Mesenteric fat pad (tissue), 1 donor: ENCODE results near the gene LRRC28. TPM values are rescaled to one million over a fixed set of nuclear protein-coding genes. Genes with fewer than 3 reads are reported as not detected.
A peak's percentile ranks its signal among the peaks of the same experiment; 100 is the strongest.
"Not testable (repeated sequence)": the region's sequence is repeated elsewhere in the genome, so short reads cannot be mapped to it uniquely, and the experiment has no call there.

Experiments used
- DNase-seq: peaks from one replicate; pipeline ENCODE4 v3.0.0-alpha.2; 2020; ENCODE audit warnings: low spot score
- long read RNA-seq: library from polyadenylated mRNA; unstranded; transcript quantifications from one replicate; pipeline ENCODE4 v2.0.0, GENCODE V29; 2020
- total RNA-seq: library from RNA; stranded (reverse); fragmentation: NEBNext Ultra II Directional; extraction: Animal tissue kit (Norgen Biotek cat#: 25700); gene quantifications from one replicate; pipeline ENCODE4 v1.2.1, GENCODE V29; 2021
- donor health status: DM: yes; HTN: yes; CAD: no.

The LRRC28 gene
- total RNA-seq: 20.7 TPM
- long read RNA-seq, full-length matches to known transcripts: 36 of 60 reads
- long read RNA-seq, partial matches to known transcripts: 2 of 60 reads
- long read RNA-seq, other reads (novel, unspliced or antisense): 22 of 60 reads

DNA sequence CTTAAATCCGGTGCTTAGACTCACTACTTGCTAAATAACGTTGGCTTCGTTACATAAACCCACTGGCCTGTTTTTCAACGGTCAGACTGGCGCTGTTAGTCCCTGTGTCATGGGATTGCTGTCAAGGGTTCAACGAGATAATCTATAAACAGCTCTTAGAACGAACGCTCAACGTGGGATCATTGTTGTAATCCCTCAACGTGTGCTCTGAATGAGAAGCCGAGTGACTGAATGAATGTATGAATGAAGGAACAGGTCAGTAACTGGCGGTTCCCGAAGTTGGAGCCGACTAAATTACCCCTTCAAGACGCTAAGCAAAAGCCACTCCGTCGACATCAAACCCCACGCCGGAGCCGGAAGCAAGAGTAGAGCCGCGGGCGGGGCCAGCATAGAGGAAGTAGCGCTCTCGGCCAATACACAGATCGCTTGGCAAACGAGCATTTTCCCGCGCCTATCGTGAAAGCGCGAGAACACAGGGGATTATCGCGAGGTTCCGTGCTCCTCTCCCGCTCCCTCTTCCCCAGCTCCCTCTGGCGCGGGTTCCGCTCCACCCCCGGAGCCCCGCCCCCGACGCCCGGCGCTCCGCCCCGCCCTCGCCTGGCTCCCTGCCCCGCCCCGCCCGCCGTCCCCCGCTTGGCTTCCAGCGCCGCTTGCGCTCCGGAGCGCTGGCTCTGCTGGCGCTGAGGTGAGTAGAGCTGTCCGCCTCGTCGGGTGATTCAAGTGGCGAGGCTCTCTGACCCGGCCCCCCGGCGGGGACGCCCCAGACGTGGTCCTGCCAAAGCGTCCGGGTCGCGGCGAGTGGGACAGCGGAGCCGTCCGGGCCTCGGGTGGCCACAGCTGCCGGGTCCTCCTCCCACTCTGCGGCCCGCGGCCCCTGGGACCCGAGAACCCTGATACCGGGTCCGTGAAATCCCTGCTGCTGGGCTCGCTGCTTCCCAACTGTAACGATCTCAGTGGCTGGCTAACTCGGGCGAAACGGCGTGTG, at the start of gene LRRC28:
TSS of gene LRRC28 (plus strand) at position 625 of the 985 bp plus-strand sequence. CDS start 4,477 bp downstream, outside the sequence.
- DNase-seq: peak; percentile 98

DNA sequence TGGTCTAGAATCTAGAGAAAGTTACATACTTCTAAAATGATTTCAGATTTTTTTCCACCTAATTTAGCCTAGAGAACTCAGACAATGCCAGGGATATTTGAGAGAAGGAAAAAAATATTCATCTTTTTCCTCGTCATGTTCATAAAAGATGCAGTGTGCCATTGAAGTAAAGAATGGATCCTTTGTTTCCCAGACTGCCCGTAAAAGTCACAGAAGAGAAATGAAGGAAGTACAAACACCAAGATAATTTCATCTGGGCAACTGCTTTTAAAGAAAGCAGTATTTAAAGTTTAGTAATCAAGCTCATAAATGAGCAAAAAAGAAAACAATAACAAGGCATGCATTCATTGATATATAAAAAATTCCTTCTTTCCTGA, 49.1 kb upstream of the LRRC28 start:
- no peak for DNase-seq

DNA sequence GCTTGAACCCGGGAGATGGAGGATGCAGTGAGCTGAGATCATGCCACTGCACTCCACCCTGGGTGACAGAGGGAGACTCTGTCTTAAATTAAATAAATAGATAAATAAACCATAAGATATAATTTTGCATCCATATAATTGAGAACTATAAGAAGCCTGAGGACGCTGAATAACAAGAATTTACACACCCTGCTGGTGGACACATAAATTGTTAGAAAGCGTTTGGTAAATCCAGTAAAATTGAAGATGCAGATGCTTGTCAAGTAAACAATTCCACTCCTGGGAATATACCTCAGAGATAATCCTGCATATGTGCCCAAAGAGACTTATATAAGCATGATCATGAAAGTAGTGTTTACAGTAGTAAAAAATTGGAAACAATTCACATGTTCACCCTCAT, 43.6 kb upstream of the LRRC28 start:
- DNase-seq: no peak

DNA sequence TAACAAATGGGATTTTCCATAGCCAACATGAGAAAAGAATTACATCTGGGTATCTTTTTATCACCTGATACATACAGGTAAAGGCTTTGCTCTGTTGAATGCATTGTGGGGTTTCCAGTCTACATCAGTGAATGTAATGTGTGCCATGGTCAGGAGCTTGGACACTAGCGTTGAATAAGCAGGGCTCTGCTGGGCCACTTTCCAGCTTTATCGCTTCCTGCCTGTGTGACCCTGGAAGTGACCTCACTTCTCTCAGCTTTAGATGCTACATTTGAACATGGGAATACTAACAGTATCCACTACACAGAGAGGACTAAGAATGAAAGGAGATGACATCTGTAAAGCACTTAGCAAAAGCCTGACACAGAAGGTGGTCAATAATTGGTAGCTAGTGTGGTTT, 42.0 kb upstream of the LRRC28 start:
- DNase-seq: no peak

DNA sequence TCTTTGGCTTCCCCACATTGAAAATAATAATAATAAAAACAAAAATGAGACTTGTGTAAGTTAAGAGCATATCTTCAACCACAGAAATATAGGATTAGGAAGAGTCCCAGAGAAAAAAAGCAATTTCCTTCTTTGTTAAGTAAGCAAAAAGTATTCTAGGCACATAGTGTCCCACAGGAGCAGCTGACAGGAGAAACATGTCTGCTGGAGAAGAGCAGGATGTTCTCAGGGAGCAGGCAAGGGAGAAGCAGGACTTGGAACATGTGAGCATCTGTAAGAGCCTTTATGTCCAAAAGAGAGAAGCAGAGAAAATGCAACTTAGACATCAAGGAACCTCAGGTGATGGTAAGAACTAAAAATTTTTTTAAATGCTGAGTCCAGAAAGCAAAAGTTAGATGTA, 40.9 kb upstream of the LRRC28 start:
- no peak for DNase-seq

DNA sequence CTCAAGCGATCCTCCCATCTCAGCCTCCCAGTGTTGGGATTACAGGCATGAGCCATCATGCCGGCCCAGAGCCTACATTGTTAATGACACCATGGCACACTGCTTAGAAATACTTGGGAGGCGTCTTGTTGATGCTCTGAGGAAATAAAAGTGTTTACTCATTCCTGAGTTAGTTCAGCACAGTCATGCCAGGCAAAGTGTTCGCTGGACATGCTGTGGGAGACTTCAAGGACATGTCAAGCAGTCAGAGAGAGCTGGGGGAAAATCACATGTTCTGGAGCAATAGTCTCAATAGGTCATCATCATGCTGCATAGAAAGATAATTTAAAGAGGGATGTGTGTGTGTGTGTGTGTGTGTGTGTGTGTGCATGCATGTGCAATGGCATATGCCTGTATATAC, 39.4 kb upstream of the LRRC28 start:
- no peak for DNase-seq

DNA sequence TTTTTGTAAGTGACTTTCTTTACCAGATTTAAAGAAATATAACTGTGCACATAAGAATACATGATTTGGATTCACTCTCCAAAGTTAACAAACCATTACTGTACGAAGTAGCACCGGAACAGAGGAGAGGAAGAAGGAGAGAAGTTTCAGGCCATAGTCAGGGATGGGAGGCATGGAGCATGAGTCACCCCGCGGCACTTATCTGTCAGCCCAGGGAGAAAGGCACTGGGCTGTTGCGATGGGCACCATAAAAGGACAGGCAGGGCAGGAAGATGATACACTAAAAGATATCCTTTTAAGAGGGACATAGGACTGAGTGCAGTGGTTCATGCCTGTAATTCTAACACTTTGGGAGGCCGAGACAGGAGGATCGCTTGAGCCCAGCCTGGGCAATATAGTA, 38.9 kb upstream of the LRRC28 start:
- DNase-seq: no peak

DNA sequence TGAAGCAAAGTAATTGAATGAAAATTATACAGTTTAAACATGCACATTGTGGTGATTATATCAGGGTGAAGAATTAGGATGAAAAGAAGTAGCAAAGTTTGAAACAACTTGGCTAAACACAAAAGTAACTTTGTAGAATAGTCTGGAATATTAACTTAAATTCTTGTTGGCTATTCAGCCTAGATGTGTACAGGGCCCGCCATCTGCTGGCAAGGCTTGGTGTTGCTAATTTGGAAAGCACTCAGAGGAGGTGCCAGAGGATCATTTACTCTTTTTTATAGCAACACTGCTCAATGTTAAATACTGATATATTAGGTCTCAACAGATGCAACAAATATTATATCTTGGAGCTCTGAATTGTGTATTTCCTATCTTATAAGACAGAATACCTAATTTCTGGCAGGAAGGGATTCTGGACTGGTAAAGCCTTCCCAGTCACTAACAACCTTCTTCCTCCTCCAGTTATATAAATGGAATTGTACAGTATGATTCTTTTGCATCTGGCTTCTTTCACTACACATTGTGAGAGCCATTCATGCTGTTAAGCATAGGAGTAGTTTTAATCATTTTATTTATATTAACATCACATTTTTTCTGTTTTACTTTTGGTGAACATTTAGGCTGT, 38.0 kb upstream of the LRRC28 start:
- no peak for DNase-seq

DNA sequence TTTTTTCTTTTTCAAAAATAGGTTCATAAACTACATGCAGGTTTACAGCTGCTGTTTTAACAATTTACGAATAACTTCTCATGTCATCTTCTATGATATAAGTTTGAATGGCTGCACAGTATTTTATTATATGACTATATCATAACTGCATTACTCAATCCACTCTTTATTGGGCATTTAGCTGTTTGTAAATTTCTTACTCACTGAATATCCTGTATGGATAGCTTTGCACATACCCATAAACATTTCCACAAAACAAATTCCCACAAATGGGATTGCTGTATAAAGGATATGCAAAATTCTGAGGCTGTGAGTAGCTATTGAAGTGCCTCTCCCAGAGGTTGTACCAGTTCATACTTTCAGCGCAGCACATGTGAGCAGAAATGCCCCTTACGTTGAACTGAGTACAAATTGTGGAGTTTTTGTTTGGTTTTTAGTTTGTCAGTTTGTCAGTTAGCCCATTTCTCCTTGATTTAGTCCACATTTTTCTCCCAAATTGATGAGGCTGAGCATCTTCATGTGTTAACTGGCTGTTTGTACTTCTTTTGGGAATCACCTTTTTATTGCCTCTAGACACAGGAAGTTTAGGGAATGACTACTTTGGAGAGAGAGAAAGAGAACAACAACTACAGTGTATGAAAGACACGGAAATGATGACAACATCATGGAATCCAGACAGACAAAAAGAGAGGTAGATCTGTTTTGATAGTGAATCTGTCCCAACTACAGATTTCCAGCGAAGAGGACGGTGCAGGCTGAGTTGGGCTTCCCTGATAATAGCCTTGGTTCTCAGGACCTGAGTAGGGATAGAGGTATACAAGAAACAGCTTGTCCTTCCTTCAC, 26.7 kb upstream of the LRRC28 start:
- DNase-seq: no peak

DNA sequence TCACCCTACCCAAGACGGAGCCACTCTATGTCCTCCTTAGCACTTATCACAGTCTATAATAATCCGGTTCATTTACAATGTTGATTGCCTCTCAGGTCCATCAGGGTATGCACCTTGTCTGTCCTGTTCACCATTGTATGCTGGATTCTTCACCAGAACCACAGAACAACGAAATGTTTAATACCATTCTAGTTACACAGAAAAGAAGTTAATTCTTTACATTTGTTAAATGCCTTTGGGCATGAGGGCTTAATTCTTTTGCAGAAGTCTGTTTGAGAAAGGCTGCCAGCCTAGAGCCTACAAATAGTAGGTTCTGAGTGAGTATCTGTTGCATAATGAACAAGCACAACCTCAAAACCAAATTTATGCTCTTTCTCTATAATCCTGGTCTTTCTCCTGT, 24.5 kb upstream of the LRRC28 start:
- DNase-seq: no peak

DNA sequence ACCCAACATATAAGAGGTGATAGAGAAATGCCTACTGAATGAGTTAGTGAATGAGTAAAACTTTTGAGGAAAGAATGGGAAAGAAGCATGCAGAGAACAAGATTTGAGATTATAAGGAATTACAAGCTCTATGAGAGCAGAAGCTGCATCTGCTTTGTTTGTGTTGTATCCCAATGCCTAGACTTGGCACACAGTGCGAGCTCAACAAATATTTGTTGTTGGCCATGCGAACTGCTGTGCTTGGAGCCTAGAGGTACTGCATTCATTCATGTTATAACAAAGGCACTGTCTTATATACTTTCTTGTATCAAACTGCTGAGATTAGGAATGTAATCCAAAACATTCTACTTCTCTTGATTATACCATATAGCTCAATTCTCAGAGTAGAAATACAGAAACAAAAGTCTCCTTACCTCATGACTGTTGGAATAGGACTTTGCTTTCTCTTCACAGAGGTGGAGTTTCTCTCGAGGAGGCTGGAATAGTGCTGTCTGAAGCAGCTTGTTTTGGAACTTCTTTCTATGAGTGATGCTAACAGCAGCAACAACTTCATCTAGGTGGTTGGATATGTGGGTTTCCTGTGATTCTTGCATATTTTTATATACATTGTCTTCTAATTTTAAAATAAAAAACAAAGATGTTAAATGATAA, 23.0 kb upstream of the LRRC28 start:
- no peak for DNase-seq

DNA sequence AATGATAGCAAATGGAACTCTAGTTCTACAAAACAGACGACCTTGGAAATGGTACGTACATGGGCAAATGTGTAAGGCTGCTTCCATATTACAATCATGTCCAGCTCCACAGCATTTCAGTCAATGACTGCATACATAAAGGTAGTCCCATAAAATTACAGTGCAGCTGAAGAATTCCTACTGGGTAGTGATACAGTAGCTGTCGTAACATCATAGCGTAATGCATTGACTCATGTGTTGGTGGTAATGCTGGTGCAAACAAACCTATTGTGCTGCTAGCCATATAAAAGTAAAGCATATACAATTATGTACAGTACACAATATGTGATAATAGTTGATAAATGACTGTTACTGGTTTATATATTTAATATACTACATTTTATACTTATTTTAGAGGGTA, 20.4 kb upstream of the LRRC28 start:
- DNase-seq: no peak

DNA sequence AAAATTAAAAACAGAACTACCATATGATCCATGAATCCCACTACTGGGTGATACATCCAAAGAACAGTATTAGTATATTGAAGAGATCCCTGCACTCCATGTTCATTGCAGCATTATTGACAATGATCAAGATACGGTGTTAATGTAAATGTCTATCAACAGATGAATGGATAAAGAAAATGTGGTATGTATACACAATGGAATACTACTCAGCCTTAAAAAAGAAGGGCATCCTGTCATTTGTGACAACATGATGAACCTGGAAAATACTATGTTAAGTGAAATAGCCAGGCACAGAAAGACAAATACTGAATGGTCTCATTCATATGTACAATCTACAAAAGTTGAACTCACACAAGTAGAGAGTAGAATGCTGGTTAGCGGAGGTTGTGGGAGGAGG, 18.5 kb upstream of the LRRC28 start:
- DNase-seq: no peak

DNA sequence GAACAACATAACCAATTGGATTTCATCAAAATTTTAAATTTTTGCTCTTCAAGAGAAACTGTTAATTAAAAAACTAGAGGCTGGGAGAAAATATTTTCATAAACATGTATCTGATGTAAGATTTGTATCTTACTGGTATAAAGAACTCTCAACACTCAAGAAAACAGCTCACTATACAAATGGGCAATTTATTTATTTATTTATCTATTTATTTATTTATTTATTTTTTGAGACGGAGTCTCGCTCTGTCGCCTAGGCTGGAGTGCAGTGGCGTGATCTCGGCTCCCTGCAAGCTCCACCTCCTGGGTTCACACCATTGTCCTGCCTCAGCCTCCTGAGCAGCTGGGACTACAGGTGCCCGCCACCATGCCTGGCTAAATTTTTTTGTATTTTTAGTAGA, 17.1 kb upstream of the LRRC28 start:
- not testable (repeated sequence) for DNase-seq

DNA sequence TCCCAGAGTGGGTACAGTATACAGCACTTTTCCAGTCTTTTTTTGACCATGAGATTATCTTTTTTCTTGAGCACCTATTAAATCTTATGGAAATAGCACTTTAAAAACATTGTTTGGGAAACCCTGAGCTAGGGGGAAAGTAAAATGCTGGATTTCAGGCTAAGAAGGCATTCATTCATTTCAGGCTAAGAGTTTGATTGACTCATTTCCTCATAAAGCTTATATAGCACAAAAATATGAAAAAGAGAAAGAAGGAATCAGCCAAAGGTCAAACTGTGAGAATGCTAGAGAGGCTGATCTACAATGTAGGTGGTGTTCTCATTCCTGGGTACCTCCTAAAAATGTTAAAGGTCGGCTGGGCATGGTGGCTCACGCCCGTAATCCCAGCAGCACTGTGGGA, 12.4 kb upstream of the LRRC28 start:
- DNase-seq: no peak

DNA sequence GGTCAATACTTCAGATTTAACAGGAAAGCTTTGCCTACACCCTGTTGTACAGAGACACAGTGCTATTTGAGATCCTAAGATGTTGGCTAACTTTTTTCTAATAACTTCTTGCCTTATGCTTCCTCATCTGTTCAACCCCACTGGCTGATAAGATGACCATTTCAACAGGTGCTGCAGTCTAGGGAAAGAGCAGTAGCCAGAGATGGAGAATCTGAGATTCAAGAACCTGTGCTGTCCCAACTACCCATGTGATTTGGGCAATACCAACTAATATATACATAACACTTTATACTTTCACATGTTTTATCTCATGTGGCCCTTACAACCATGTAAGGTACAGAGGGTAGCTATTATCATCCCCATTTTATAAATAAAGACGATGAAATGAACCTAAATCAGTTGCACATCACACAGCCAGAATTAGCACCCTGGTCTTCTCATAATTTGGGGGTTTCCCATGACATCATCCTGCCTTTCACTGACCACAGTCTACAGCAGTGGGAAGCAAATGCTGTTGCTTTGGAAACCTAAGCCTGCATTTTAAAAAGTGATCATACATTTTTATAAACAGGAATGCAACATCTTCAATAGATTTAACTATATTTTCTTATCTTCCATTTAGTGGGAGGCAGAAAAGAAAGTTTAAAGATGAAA, 11.6 kb upstream of the LRRC28 start:
- DNase-seq: no peak

DNA sequence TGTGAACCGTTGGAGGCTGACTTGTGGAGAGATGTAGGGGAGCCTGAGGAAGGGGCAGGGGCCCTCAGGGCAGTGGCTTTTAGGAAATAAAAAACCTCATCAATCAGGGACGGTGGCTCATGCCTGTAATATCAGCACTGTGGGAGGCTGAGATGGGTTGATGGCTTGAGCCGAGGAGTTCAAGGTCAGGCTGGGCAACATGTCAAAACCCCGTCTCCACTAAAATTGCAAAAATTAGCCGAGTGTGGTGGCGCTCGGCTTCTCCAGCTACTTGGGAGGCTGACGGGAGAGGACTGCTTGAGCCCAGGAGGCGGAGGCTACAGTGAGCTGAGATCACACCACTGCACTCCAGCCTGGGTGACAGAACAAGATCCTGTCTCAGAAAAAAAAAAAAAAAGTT, 9.5 kb upstream of the LRRC28 start:
- no peak for DNase-seq

DNA sequence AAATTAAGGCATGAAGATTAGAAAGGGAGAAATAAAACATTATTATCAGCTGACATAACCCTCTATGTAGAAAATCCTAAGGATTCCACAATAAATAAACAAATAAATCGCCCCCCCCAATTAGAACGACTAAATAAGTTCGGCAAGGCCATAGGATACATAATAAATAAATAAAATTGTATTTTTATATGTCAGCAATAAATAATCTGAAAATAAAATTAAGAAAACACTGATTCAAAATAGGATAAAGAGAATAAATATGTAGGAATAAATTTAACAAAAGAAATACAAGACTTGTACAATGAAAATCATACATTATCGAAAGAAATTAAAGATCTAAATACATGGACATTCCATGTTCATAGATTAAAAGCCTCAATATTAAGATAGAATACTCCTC, 7.0 kb upstream of the LRRC28 start:
- DNase-seq: no peak

DNA sequence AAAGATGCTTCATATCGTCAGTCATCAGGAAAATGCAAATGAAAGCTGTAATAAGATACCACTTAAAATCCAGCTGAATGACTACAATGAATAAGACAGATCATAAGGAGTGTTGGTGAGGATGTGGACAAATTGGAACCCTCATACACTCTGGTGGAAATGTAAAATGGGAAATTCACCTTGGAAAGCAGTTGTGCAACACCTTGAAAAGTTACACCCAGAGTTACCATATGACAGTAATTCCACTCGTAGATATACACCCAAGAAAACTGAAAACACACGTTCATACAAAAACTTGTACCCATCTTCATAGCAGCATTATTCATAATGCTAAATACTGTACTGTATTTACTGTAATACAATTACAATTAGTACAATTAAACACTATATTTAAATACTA, 4.2 kb upstream of the LRRC28 start:
- DNase-seq: no peak

DNA sequence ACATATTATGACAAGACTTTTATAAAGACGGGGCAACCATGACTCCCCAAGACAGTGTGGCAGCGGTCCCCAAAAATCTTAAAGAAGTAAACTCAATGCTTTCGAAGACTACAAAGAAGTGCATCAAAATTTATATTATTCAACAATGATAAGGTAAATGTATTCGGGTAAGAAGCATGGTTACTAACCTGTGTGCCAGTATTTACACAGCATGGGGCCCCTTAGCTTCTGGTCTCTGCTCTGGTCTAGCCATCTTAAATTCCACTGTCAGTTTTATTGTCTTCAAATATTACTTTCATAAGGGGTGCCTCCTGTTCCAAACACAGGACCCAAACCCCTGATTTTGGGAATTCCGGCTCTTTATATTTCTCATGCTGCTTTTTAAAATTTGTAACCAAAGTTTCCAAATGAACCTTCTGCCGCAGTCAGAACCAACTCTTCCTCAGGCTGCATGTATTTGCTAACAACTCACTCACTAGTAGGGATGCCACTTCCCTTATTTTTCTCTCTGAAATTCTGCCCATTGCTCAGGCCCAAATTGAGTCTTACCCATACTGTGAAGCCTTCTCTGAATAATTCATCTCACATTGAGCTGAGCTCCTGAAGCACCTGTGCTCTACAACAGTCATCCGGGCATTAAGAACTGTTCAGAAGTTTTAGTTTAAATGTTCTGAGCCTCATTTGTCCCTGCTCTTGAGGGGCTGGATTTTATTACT, 3.1 kb upstream of the LRRC28 start:
- no peak for DNase-seq
